H1 (cell line): Measurements from ENCODE around the gene MMP24OS. TPM values are rescaled to one million over a fixed set of nuclear protein-coding genes. Genes with fewer than 3 reads are reported as not detected.

ENCODE experiments used
- BCL11A ChIP-seq, 2 experiments: IDR thresholded peaks; one replicate each; pipeline ENCODE4 v1.6.1; 2011; ENCODE audit warnings: low read depth in 2 of 2, low read length in 2 of 2, mild to moderate bottlenecking in 2 of 2
- JUN ChIP-seq: IDR thresholded peaks from 2 replicates; pipeline ENCODE4 v1.6.1; 2011; ENCODE audit warnings: low read depth, mild to moderate bottlenecking, improper control_type of control experiment, low read length
- KDM1A ChIP-seq: fragments of 200-600, 300-600 bp; sonication (generic); IDR thresholded peaks from 2 replicates; pipeline ENCODE4 v1.7.1; 2016; ENCODE audit warnings: mild to moderate bottlenecking, low read length, borderline replicate concordance
- polyA plus RNA-seq, 7 experiments: library from polyadenylated mRNA; depleted of rRNA in 3 of 7; stranded (reverse) in 5 of 7; unstranded in 2 of 7; fragments of >200 nt in 5 of 7; fragments of 200-250 nt in 2 of 7; gene quantifications; 1 replicate in 5 of 7; 2 replicates in 1 of 7; 4 replicates in 1 of 7; pipeline versions ENCODE4 v1.2.1 to v1.2.3, GENCODE V29; 2011 to 2013; ENCODE audit warnings: missing spikeins in 2 of 7, mixed read lengths in 2 of 7
- total RNA-seq: library from RNA; stranded (reverse); fragmentation: NEBNext Ultra II Directional; extraction: Animal tissue kit (Norgen Biotek cat#: 25700); gene quantifications from 2 replicates; pipeline ENCODE4 v1.2.1, GENCODE V29; 2021

The MMP24OS gene
- total and polyA plus RNA-seq, 2 of the 8 experiments (the other 6 are each of a cell fraction or from before 2014, with no cell fraction given), result 19.0 to 21.3 TPM

GRCh38 chr20:35237486-35237885 lies 40.4 kb downstream of the MMP24OS start (continued):
- no peak for TF ChIP-seq BCL11A (IDR thresholded peaks at IDR 0.05; ENCODE audit: low read depth in 2 of 2, low read length in 2 of 2)
- no peak for TF ChIP-seq KDM1A
- no peak for TF ChIP-seq JUN
